ENCODE results near the gene ZNF254. TPM values are rescaled to one million over a fixed set of nuclear protein-coding genes. Genes with fewer than 3 reads are reported as not detected.
"Not testable (repeated sequence)": the region's sequence is repeated elsewhere in the genome, so short reads cannot be mapped to it uniquely, and the experiment has no call there.

The ZNF254 gene
- total RNA-seq, 1 experiment from 2014 or later, result 16.7 TPM

DNA sequence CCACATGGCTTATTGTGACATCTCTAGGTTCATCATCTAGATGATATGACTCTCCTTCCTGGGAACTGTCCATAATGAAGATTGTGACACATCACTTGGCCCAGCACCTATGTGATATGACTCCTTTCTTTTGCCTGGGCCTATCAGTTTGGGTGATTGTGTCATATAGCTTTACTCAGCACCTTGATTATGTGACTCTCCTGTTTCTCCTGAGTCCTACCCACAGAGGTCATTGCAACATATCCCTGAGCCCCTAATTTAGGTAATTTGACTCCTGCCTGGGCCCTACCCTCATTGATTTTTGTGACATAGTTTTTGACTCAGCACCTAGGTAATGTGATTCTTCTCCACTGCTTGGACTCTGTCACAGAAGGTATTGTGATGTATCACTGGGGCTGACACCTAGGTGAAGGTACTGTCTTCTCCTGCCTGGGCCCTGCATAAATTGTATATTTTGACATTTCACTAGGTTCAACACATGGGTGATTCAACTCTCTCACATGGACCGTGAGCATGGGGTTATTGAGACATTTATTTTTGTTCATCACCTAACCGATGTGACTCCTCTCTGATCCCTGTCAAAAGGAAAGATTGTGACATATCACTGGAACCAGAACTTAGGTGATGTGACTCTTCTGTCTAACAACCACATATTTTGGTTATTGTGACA lies 26.2 kb upstream of the ZNF254 start:
- H3K36me3 ChIP-seq, result peaks cover 50% of the 10 kb centered on the region
- H3K4me3 ChIP-seq, result no peak overlapping the region
- H3K9me3 ChIP-seq (replicated peaks), result no peaks in the 10 kb centered on the region
- no peaks in the 10 kb centered on the region for H3K27me3 ChIP-seq (replicated peaks)
- no peak overlapping the region for H3K27ac ChIP-seq
- DNase-seq (ENCODE audit: low read depth in 1 of 2, low spot score in 2 of 2), result no peak
- H3K4me1 ChIP-seq (replicated peaks), result no peaks in the 10 kb centered on the region

GRCh38 chr19:24062190-24062589 lies 24.8 kb upstream of the ZNF254 start:
- Histone ChIP-seq H3K9me3 (replicated peaks) (no peaks in the 10 kb centered on the region), H3K27ac (no peak overlapping the region), H3K36me3 (peaks cover 45% of the 10 kb centered on the region), H3K27me3 (replicated peaks) (no peaks in the 10 kb centered on the region), H3K4me1 (replicated peaks) (no peaks in the 10 kb centered on the region), H3K4me3 (no peak overlapping the region)
- no peak for DNase-seq (ENCODE audit: low read depth in 1 of 2, low spot score in 2 of 2)

DNA sequence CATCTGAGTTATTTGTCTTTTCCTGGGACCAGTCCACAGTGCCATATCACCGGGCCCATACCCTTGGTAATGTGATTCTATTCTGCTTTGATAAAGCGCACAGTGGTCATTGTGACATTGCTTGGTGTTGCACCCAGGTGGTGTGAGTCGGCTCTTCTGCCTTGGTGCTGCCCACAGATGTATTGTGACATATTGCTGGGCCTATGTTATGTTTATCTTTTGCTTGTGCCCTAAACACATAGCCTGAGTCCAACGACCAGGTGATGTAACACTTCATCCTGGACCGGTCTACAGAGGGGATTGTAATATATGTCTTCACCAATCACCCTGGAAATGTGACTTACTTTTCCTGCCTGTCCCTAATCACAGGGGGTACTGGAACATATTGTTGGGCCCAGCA lies 23.7 kb upstream of the ZNF254 start:
- H3K4me3 ChIP-seq, result no peak overlapping the region
- no peak overlapping the region for H3K27ac ChIP-seq
- H3K9me3 ChIP-seq (replicated peaks), result no peaks in the 10 kb centered on the region
- H3K36me3 ChIP-seq, result peaks cover 46% of the 10 kb centered on the region
- no peaks in the 10 kb centered on the region for H3K27me3 ChIP-seq (replicated peaks)
- no peaks in the 10 kb centered on the region for H3K4me1 ChIP-seq (replicated peaks)
- no peak for DNase-seq (ENCODE audit: low read depth in 1 of 2, low spot score in 2 of 2)

- H3K27me3 ChIP-seq (replicated peaks), result no peaks in the 10 kb centered on the region
- no peaks in the 10 kb centered on the region for H3K9me3 ChIP-seq (replicated peaks)
- H3K27ac ChIP-seq, result no peak overlapping the region
- no peak overlapping the region for H3K4me3 ChIP-seq
- H3K36me3 ChIP-seq, result peaks cover 45% of the 10 kb centered on the region
- H3K4me1 ChIP-seq (replicated peaks), result no peaks in the 10 kb centered on the region
- DNase-seq (ENCODE audit: low read depth in 1 of 2, low spot score in 2 of 2), result no peak
Measured at GRCh38 chr19:24064175-24064574, 22.8 kb upstream of the ZNF254 start.

DNA sequence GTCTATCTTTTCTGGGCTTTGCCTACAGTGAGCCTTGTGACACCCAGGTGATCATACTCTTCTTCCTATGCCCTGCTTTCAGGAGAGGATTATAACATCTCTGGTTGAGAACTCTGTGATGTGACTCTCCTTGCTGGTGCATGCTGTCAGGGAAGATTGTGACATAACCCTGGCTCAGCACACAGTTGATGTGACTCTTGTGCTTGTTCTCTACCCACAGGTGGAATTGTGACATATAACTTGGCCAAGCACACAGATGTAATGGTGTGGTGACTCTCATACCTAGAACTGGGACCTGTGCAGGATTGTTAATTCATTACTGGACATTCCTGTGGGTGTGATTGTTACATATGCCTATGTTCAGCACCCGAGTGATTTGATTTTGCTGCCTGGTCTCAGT lies 21.7 kb upstream of the ZNF254 start:
- Histone ChIP-seq H3K27ac (no peak overlapping the region), H3K36me3 (peaks cover 41% of the 10 kb centered on the region), H3K4me3 (no peak overlapping the region), H3K4me1 (replicated peaks) (no peaks in the 10 kb centered on the region), H3K9me3 (replicated peaks) (no peaks in the 10 kb centered on the region), H3K27me3 (replicated peaks) (no peaks in the 10 kb centered on the region)
- DNase-seq (ENCODE audit: low read depth in 1 of 2, low spot score in 2 of 2), result no peak

- Histone ChIP-seq H3K27ac (no peak overlapping the region), H3K9me3 (replicated peaks) (no peaks in the 10 kb centered on the region), H3K4me3 (no peak overlapping the region), H3K27me3 (replicated peaks) (no peaks in the 10 kb centered on the region), H3K36me3 (peaks cover 38% of the 10 kb centered on the region), H3K4me1 (replicated peaks) (no peaks in the 10 kb centered on the region)
- no peak for DNase-seq (ENCODE audit: low read depth in 1 of 2, low spot score in 2 of 2)
Measured at GRCh38 chr19:24065865-24066604, 21.0 kb upstream of the ZNF254 start.

GRCh38 chr19:24069905-24070657 lies 16.9 kb upstream of the ZNF254 start:
- Histone ChIP-seq H3K4me3 (no peak overlapping the region), H3K4me1 (replicated peaks) (no peaks in the 10 kb centered on the region), H3K27ac (no peak overlapping the region), H3K27me3 (replicated peaks) (no peaks in the 10 kb centered on the region), H3K9me3 (replicated peaks) (no peaks in the 10 kb centered on the region; the same call in 1 of the 2 replicates), H3K36me3 (peaks cover 54% of the 10 kb centered on the region)
- DNase-seq (ENCODE audit: low read depth in 1 of 2, low spot score in 2 of 2), result no peak

DNA sequence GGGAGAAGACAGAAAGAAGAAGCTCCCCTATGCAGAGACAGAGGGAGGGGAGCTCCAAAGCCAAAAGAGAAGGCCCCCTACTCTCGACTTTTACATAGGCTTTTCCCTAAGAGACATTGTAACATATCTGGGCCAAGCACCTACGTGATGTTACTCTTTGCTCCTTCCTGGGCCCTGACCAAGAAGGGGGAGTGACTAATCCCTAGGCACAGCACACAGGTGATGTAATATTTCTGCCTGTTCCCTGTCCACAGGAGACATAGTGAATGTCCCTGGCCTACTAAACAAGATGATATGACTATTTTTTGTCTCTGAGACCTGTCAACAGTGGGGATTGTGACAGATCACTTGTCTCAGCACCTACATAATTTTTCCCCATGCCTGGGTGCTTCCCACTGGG lies 15.9 kb upstream of the ZNF254 start:
- Histone ChIP-seq H3K36me3 (peaks cover 58% of the 10 kb centered on the region), H3K4me1 (replicated peaks) (no peaks in the 10 kb centered on the region), H3K9me3 (replicated peaks) (no peaks in the 10 kb centered on the region; the same call in 1 of the 2 replicates), H3K27me3 (replicated peaks) (no peaks in the 10 kb centered on the region), H3K27ac (no peak overlapping the region), H3K4me3 (no peak overlapping the region)
- DNase-seq (ENCODE audit: low read depth in 1 of 2, low spot score in 2 of 2), result no peak

DNA sequence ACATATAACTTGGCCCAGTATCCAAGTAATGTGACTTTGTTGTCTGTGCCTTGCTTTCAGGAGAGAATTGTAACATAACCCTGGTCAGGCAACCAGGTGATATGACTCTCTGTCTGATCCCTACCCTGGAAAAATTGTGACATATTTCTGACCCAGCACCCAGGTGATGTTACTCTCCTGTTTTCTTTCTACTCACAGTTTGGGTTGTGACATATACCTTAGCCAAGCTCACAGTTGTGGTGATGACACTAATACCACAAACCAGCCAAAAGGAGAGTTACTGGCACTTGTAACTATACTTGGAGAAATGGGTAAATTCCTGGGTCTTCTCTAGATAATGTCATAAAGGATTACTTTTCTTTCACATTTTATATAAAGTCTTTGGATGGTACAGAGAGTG lies 14.3 kb upstream of the ZNF254 start:
- DNase-seq (ENCODE audit: low read depth in 1 of 2, low spot score in 2 of 2), result no peak
- peaks cover 47% of the 10 kb centered on the region for H3K36me3 ChIP-seq
- H3K9me3 ChIP-seq (replicated peaks), result no peaks in the 10 kb centered on the region; the same call in 1 of the 2 replicates

DNA sequence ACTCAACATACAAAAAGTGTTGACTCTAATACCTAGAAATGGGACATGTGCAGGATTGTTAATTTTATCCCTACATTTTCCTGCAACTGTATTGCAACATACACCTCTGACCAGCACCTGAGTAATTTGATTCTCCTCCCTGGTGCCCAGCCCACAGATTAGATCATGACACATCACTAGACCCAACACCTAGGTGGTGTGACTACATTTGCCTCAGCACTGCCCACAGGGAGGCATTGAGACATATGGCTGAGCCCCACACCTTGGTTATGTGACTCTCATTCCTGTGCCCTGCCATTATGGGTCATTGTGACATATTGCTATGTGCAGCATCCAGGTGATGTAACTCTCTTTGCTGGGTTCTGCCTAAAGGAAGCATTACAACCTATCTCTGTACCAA lies 13.2 kb upstream of the ZNF254 start:
- DNase-seq (ENCODE audit: low read depth in 1 of 2, low spot score in 2 of 2), result no peak
- no peak overlapping the region for H3K27ac ChIP-seq
- H3K9me3 ChIP-seq (replicated peaks), result no peaks in the 10 kb centered on the region; the same call in 1 of the 2 replicates
- no peaks in the 10 kb centered on the region for H3K27me3 ChIP-seq (replicated peaks)
- H3K4me1 ChIP-seq (replicated peaks), result no peaks in the 10 kb centered on the region
- H3K36me3 ChIP-seq, result peaks cover 38% of the 10 kb centered on the region
- no peak overlapping the region for H3K4me3 ChIP-seq

More for the DNA sequence above, 14.3 kb upstream of the ZNF254 start:
- Histone ChIP-seq H3K27me3 (replicated peaks) (no peaks in the 10 kb centered on the region), H3K4me3 (no peak overlapping the region), H3K4me1 (replicated peaks) (no peaks in the 10 kb centered on the region), H3K27ac (no peak overlapping the region)

DNA sequence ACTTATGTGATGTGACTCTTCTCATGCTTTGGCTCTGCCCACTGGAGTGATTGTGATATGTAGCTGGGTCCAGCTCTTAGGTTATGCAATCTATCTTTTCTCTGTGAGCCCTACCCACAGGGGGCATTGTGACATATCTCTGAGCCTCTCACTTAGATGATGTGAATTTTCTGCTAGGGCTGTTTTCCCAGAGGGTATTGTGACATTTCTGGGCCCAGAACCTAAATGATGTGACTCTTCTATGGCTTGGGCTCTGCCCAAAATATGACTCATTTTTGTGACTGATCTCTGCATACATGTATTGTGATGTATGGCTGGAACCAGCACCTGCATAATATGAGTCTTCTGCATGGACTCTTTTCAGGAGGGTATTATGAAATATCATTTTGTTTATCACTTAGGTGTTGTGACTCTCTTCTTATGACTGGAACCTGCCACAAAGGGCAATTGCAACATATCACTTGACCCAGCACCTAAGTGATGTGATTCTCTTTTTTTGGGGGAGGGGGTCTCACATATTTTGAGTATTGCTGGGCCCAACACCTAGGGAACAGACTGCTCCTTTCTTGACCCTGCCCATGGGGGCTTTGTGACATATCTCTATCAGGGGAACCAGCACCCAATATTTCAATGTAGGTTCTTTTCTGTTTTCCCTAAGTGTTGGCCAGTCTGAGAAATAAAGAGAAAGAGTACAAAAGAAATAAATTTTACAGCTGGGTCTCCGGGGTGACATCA lies 12.1 kb upstream of the ZNF254 start:
- H3K27me3 ChIP-seq (replicated peaks), result no peaks in the 10 kb centered on the region
- no peak overlapping the region for H3K27ac ChIP-seq
- H3K36me3 ChIP-seq, result peaks cover 37% of the 10 kb centered on the region
- no peaks in the 10 kb centered on the region for H3K4me1 ChIP-seq (replicated peaks)
- H3K9me3 ChIP-seq (replicated peaks), result no peaks in the 10 kb centered on the region; the same call in 1 of the 2 replicates
- H3K4me3 ChIP-seq, result no peak overlapping the region
- DNase-seq (ENCODE audit: low read depth in 1 of 2, low spot score in 2 of 2), result no peak

DNA sequence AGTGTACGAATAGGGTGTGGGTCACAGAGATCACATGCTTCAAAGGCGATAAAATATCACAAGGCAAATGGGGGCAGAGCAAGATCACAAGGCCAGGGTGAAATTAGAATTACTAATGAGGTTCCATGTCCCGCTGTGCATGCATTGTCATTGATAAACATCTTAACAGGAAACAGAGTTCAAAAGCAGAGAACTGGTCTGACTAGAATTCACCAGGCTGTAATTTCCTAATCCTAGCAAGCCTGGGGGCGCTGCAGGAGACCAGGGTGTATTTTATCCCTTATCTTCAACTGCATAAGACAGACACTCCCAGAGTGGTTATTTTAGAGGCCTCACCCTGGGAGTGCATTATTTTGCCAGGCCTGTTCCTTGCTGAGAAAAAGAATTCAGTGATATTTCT lies 11.5 kb upstream of the ZNF254 start:
- DNase-seq (ENCODE audit: low read depth in 1 of 2, low spot score in 2 of 2); H3K9me3 ChIP-seq (replicated peaks); H3K4me1 ChIP-seq (replicated peaks); H3K27ac ChIP-seq; H3K27me3 ChIP-seq (replicated peaks); H3K4me3 ChIP-seq: not testable (repeated sequence)
- H3K36me3 ChIP-seq, result peaks cover 33% of the 10 kb centered on the region

DNA sequence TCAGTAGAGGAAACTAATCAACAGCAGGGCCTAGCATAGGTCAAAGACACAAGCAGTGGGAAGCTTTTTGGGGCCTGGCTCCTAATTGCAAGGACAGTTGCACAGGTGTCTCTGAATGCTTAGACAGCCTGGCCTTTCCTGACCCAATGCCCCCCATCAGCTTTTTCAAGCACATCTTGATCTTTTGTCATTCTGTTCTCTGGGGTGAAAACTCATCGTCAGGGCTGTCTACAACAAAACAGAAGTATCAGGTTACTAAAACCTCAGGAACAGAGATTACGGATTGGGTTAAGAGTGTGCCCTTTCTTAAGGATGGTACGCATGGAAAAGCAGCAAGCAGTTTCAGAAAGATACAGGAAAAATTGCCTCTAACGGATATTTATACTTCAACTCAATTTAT lies 8.3 kb upstream of the ZNF254 start:
- H3K9me3 ChIP-seq (replicated peaks), result no peaks in the 10 kb centered on the region; the same call in 1 of the 2 replicates
- no peaks in the 10 kb centered on the region for H3K4me1 ChIP-seq (replicated peaks)
- no peak overlapping the region for H3K4me3 ChIP-seq
- H3K36me3 ChIP-seq, result peaks cover 12% of the 10 kb centered on the region
- no peaks in the 10 kb centered on the region for H3K27me3 ChIP-seq (replicated peaks)
- no peak overlapping the region for H3K27ac ChIP-seq
- no peak for DNase-seq (ENCODE audit: low read depth in 1 of 2, low spot score in 2 of 2)
